GM23338 (cell line): ENCODE data around the gene MRPS17. TPM values are rescaled to one million over a fixed set of nuclear protein-coding genes. Genes with fewer than 3 reads are reported as not detected.

Source experiments
- ATAC-seq: fragments of 200-7000 bp; cut with Tn5 transposase; 3 replicates; pipeline ENCODE4 v1.9.1; 2020
- DNase-seq: peaks from one replicate; pipeline ENCODE4 v3.0.0-alpha.2; 2015; ENCODE audit warnings: low spot score
- H2AFZ ChIP-seq: fragments of 200-600 bp; sonication (generic); 2 replicates; pipeline ENCODE4 v1.8.0; 2016; ENCODE audit warnings: antibody characterized with exemption, mild to moderate bottlenecking, moderate library complexity
- H3F3A ChIP-seq: fragments of 200-600 bp; sonication (generic); replicated peaks from 2 replicates; pipeline ENCODE4 v1.8.0; 2017; ENCODE audit warnings: antibody characterized with exemption, mixed run types, low read depth
- H3K27ac ChIP-seq: fragments of 200-600 bp; sonication (generic); 2 replicates; pipeline ENCODE4 v1.6.1; 2016; ENCODE audit warnings: low read depth
- H3K27me3 ChIP-seq: fragments of 200-600 bp; sonication (generic); 2 replicates; pipeline ENCODE4 v1.8.0; 2016; ENCODE audit warnings: mild to moderate bottlenecking, mixed run types, moderate library complexity; ENCODE audit not compliant: insufficient read depth
- H3K36me3 ChIP-seq: fragments of 200-600 bp; sonication (generic); 2 replicates; pipeline ENCODE4 v1.8.0; 2016; ENCODE audit warnings: mild to moderate bottlenecking; ENCODE audit not compliant: insufficient read depth
- H3K4me1 ChIP-seq: fragments of 200-600 bp; sonication (generic); 2 replicates; pipeline ENCODE4 v1.8.0; 2016; ENCODE audit warnings: mild to moderate bottlenecking, moderate library complexity; ENCODE audit not compliant: insufficient read depth
- H3K4me2 ChIP-seq: fragments of 200-600 bp; sonication (generic); 2 replicates; pipeline ENCODE4 v1.7.1; 2017; ENCODE audit warnings: mixed run types
- H3K4me3 ChIP-seq: fragments of 200-600 bp; sonication (generic); 2 replicates; pipeline ENCODE4 v1.6.1; 2016; ENCODE audit warnings: mixed run types
- H3K79me2 ChIP-seq: fragments of 200-600 bp; sonication (generic); replicated peaks from 2 replicates; pipeline ENCODE4 v1.8.0; 2017; ENCODE audit warnings: mild to moderate bottlenecking; ENCODE audit not compliant: insufficient read depth
- H3K9me2 ChIP-seq: fragments of 200-600 bp; sonication (generic); 2 replicates; pipeline ENCODE4 v1.8.0; 2017; ENCODE audit not compliant: insufficient read depth
- H4K20me1 ChIP-seq: fragments of 200-600 bp; sonication (generic); replicated peaks from 2 replicates; pipeline ENCODE4 v1.8.0; 2017; ENCODE audit warnings: mild to moderate bottlenecking; ENCODE audit not compliant: insufficient read depth
- H3K27ac Mint-ChIP-seq: 2 replicates; pipeline ENCODE4 v1.8.0; 2020; ENCODE audit warnings: inconsistent platforms, mild to moderate bottlenecking, moderate library complexity, mixed read lengths
- H3K27me3 Mint-ChIP-seq: 3 replicates; pipeline ENCODE4 v1.8.0; 2022; ENCODE audit warnings: low read depth, mild to moderate bottlenecking, moderate library complexity, mixed read lengths, inconsistent platforms; ENCODE audit not compliant: insufficient read depth, poor library complexity
- H3K36me3 Mint-ChIP-seq: 3 replicates; pipeline ENCODE4 v1.8.0; 2021; ENCODE audit warnings: low read depth, mild to moderate bottlenecking, inconsistent platforms, moderate library complexity, mixed read lengths
- H3K4me1 Mint-ChIP-seq: 3 replicates; pipeline ENCODE4 v1.8.0; 2020; ENCODE audit warnings: mild to moderate bottlenecking, inconsistent platforms, mixed read lengths
- H3K4me3 Mint-ChIP-seq: 3 replicates; pipeline ENCODE4 v1.8.0; 2021; ENCODE audit warnings: moderate library complexity, mild to moderate bottlenecking, inconsistent platforms, mixed read lengths
- H3K9me3 Mint-ChIP-seq: 3 replicates; pipeline ENCODE4 v1.8.0; 2020; ENCODE audit warnings: moderate library complexity, mild to moderate bottlenecking, inconsistent platforms, mixed read lengths
- ETS1 ChIP-seq: IDR thresholded peaks from 2 replicates; pipeline ENCODE4 v1.6.1; 2016; ENCODE audit warnings: antibody characterized with exemption
- EZH2 ChIP-seq: fragments of 200-600 bp; sonication (generic); IDR thresholded peaks from one replicate; pipeline ENCODE4 v1.8.0; 2017; ENCODE audit warnings: antibody characterized with exemption, mild to moderate bottlenecking, low read depth; ENCODE audit not compliant: unreplicated experiment
- EZH2phosphoT487 ChIP-seq: fragments of 200-600 bp; sonication (generic); IDR thresholded peaks from one replicate; pipeline ENCODE4 v1.8.1; 2018; ENCODE audit warnings: antibody characterized with exemption; ENCODE audit not compliant: unreplicated experiment
- REST ChIP-seq: IDR thresholded peaks from one replicate; pipeline ENCODE4 v1.6.1; 2018; ENCODE audit warnings: antibody characterized with exemption; ENCODE audit not compliant: unreplicated experiment
- ZNF331 ChIP-seq: fragments of 250-450 bp; sonication (Bioruptor Pico); IDR thresholded peaks from 2 replicates; pipeline ENCODE4 v1.5.0; 2020; ENCODE audit warnings: low read depth, mild to moderate bottlenecking, moderate library complexity
- ZNF462 ChIP-seq: fragments of 250-450 bp; sonication (Bioruptor Pico); IDR thresholded peaks from 2 replicates; pipeline ENCODE4 v1.5.0; 2020; ENCODE audit warnings: mild to moderate bottlenecking, moderate library complexity
- polyA plus RNA-seq: library from polyadenylated mRNA; unstranded; fragments of >200 nt; fragmentation: Nextera tagmentation; extraction: Ambion mirVana; gene quantifications from 2 replicates; pipeline ENCODE4 v1.2.1, GENCODE V29; 2016
- total RNA-seq: library from RNA; depleted of rRNA; stranded (reverse); fragments of >200 nt; shearing (Covaris generic); gene quantifications from 2 replicates; pipeline ENCODE4 v1.2.3, GENCODE V29; 2014

The MRPS17 gene
- total and polyA plus RNA-seq, 2 experiments from 2014 or later: 14.6 to 100 TPM

GRCh38 chr7:55970978-55971377, 19.3 kb downstream of the MRPS17 start:
- no peak overlapping the region for H3K27ac ChIP-seq
- H3K4me2 ChIP-seq: no peak overlapping the region
- no peak for ATAC-seq
- Mint-ChIP-seq H3K9me3 (no peaks in the 10 kb centered on the region; the same call in 1 of the 3 replicates), H3K4me1 (peaks cover 11% of the 10 kb centered on the region; the same call in 2 of the 3 replicates), H3K27me3 (peaks cover 3% of the 10 kb centered on the region), H3K4me3 (no peak overlapping the region), H3K27ac (peak overlapping the region; percentile 21; the same call in 1 of the 2 replicates), H3K36me3 (peaks cover 10% of the 10 kb centered on the region)
- TF ChIP-seq ZNF331 (no peak), REST (no peak), EZH2phosphoT487 (no peak), EZH2 (no peak), ETS1 (no peak), ZNF462 (CRISPR knock-in tag) (no peak)
- no peaks in the 10 kb centered on the region for H3K9me2 ChIP-seq
- no peaks in the 10 kb centered on the region; the same call in 1 of the 2 replicates for H3K36me3 ChIP-seq
- H3K27me3 ChIP-seq: no peaks in the 10 kb centered on the region
- DNase-seq: no peak
- H3K79me2 ChIP-seq: peaks cover 43% of the 10 kb centered on the region
- H3K4me3 ChIP-seq: no peak overlapping the region
- H4K20me1 ChIP-seq: peaks cover 5% of the 10 kb centered on the region
- no peaks in the 10 kb centered on the region for H3F3A ChIP-seq
- no peaks in the 10 kb centered on the region for H3K4me1 ChIP-seq
- no peak overlapping the region for H2AFZ ChIP-seq
